ENCODE data around the gene FDCSP. TPM values are rescaled to one million over a fixed set of nuclear protein-coding genes. Genes with fewer than 3 reads are reported as not detected.

Gene FDCSP
- total and polyA plus RNA-seq, 2 experiments from 2014 or later: not detected

Other genes starting within 250 kb of the FDCSP start
- not detected in 2 replicates for gene STATH, start 230.2 kb upstream of the FDCSP start, total RNA-seq (2014; rRNA removed; shearing (Covaris generic))
- not detected in 2 replicates for gene STATH, start 230.2 kb upstream of the FDCSP start, polyA plus RNA-seq (2016; fragmentation: Nextera tagmentation; extraction: Ambion mirVana)
- gene HTN3, start 197.7 kb upstream of the FDCSP start, total RNA-seq (2014; rRNA removed; shearing (Covaris generic)): not detected in 2 replicates
- not detected in 2 replicates for gene HTN3, start 197.7 kb upstream of the FDCSP start, polyA plus RNA-seq (2016; fragmentation: Nextera tagmentation; extraction: Ambion mirVana)
- not detected in 2 replicates for gene HTN1, start 175.7 kb upstream of the FDCSP start, total RNA-seq (2014; rRNA removed; shearing (Covaris generic))
- not detected in 2 replicates for gene HTN1, start 175.7 kb upstream of the FDCSP start, polyA plus RNA-seq (2016; fragmentation: Nextera tagmentation; extraction: Ambion mirVana)
- not detected in 2 replicates for gene PRR27, start 71.9 kb upstream of the FDCSP start, total RNA-seq (2014; rRNA removed; shearing (Covaris generic))
- not detected in 2 replicates for gene PRR27, start 71.9 kb upstream of the FDCSP start, polyA plus RNA-seq (2016; fragmentation: Nextera tagmentation; extraction: Ambion mirVana)
- gene ODAM, start 30.4 kb upstream of the FDCSP start, total RNA-seq (2014; rRNA removed; shearing (Covaris generic)): not detected in 2 replicates
- gene ODAM, start 30.4 kb upstream of the FDCSP start, polyA plus RNA-seq (2016; fragmentation: Nextera tagmentation; extraction: Ambion mirVana): not detected in 2 replicates
- not detected in 2 replicates for gene CSN3, start 16.5 kb downstream of the FDCSP start, total RNA-seq (2014; rRNA removed; shearing (Covaris generic))
- gene CSN3, start 16.5 kb downstream of the FDCSP start, polyA plus RNA-seq (2016; fragmentation: Nextera tagmentation; extraction: Ambion mirVana): not detected in 2 replicates
- gene CABS1, start 108.9 kb downstream of the FDCSP start, total RNA-seq (2014; rRNA removed; shearing (Covaris generic)): not detected in 2 replicates
- not detected in 2 replicates for gene CABS1, start 108.9 kb downstream of the FDCSP start, polyA plus RNA-seq (2016; fragmentation: Nextera tagmentation; extraction: Ambion mirVana)
- not detected in 2 replicates for gene SMR3A, start 134.6 kb downstream of the FDCSP start, total RNA-seq (2014; rRNA removed; shearing (Covaris generic))
- gene SMR3A, start 134.6 kb downstream of the FDCSP start, polyA plus RNA-seq (2016; fragmentation: Nextera tagmentation; extraction: Ambion mirVana): not detected in 2 replicates
- not detected in 2 replicates for gene SMR3B, start 157.0 kb downstream of the FDCSP start, total RNA-seq (2014; rRNA removed; shearing (Covaris generic))
- not detected in 2 replicates for gene SMR3B, start 157.0 kb downstream of the FDCSP start, polyA plus RNA-seq (2016; fragmentation: Nextera tagmentation; extraction: Ambion mirVana)
- not detected in 2 replicates for gene OPRPN, start 171.8 kb downstream of the FDCSP start, total RNA-seq (2014; rRNA removed; shearing (Covaris generic))
- not detected in 2 replicates for gene OPRPN, start 171.8 kb downstream of the FDCSP start, polyA plus RNA-seq (2016; fragmentation: Nextera tagmentation; extraction: Ambion mirVana)
- gene MUC7, start 246.1 kb downstream of the FDCSP start, total RNA-seq (2014; rRNA removed; shearing (Covaris generic)): not detected in 2 replicates
- not detected in 2 replicates for gene MUC7, start 246.1 kb downstream of the FDCSP start, polyA plus RNA-seq (2016; fragmentation: Nextera tagmentation; extraction: Ambion mirVana)